ENCODE measurements around the gene KIAA1191.

KIAA1191 gene

GRCh38 chr5:176383248-176383905, 21.8 kb upstream of the KIAA1191 start:
- Mint-ChIP-seq H3K4me3 (no peak overlapping the region), H3K27ac (no peak overlapping the region), H3K27me3 (no peaks in the 10 kb centered on the region), H3K36me3 (ENCODE audit: low read depth) (peaks cover 73% of the 10 kb centered on the region), H3K4me1 (peaks cover 30% of the 10 kb centered on the region), H3K9me3 (no peaks in the 10 kb centered on the region)
- DNase-seq (no peak), ATAC-seq (no peak)

GRCh38 chr5:176382721-176383120, 21.2 kb upstream of the KIAA1191 start:
- Mint-ChIP-seq H3K36me3 (ENCODE audit: low read depth) (peaks cover 67% of the 10 kb centered on the region), H3K4me1 (peaks cover 27% of the 10 kb centered on the region), H3K27ac (no peak overlapping the region), H3K4me3 (no peak overlapping the region), H3K9me3 (no peaks in the 10 kb centered on the region), H3K27me3 (no peaks in the 10 kb centered on the region)
- no peak for DNase-seq
- no peak for ATAC-seq

GRCh38 chr5:176381979-176382378, 20.4 kb upstream of the KIAA1191 start:
- ATAC-seq, result peak; percentile 17
- DNase-seq, result no peak
- Mint-ChIP-seq H3K4me1 (peaks cover 21% of the 10 kb centered on the region), H3K27ac (no peak overlapping the region), H3K27me3 (no peaks in the 10 kb centered on the region), H3K4me3 (no peak overlapping the region), H3K36me3 (ENCODE audit: low read depth) (peaks cover 61% of the 10 kb centered on the region), H3K9me3 (no peaks in the 10 kb centered on the region)

GRCh38 chr5:176381423-176381822, 19.9 kb upstream of the KIAA1191 start:
- Mint-ChIP-seq H3K36me3 (ENCODE audit: low read depth) (peaks cover 58% of the 10 kb centered on the region), H3K27ac (no peak overlapping the region), H3K9me3 (no peaks in the 10 kb centered on the region), H3K4me3 (no peak overlapping the region), H3K27me3 (no peaks in the 10 kb centered on the region), H3K4me1 (peaks cover 15% of the 10 kb centered on the region)
- no peak for DNase-seq
- no peak for ATAC-seq

- ATAC-seq (no peak), DNase-seq (no peak)
- Mint-ChIP-seq H3K27me3 (no peaks in the 10 kb centered on the region), H3K4me1 (no peaks in the 10 kb centered on the region), H3K36me3 (ENCODE audit: low read depth) (peaks cover 45% of the 10 kb centered on the region), H3K9me3 (no peaks in the 10 kb centered on the region), H3K27ac (no peak overlapping the region), H3K4me3 (no peak overlapping the region)
Measured at GRCh38 chr5:176379881-176380280, 18.3 kb upstream of the KIAA1191 start.

GRCh38 chr5:176373100-176373818, 11.7 kb upstream of the KIAA1191 start:
- Mint-ChIP-seq H3K27ac (no peak overlapping the region), H3K36me3 (ENCODE audit: low read depth) (peaks cover 11% of the 10 kb centered on the region), H3K27me3 (no peaks in the 10 kb centered on the region), H3K4me1 (no peaks in the 10 kb centered on the region), H3K9me3 (no peaks in the 10 kb centered on the region), H3K4me3 (no peak overlapping the region)
- no peak for DNase-seq
- no peak for ATAC-seq

GRCh38 chr5:176371621-176372539, 10.3 kb upstream of the KIAA1191 start:
- DNase-seq, result no peak
- peaks cover 20% of the 10 kb centered on the region for H3K36me3 Mint-ChIP-seq (ENCODE audit: low read depth)
- no peaks in the 10 kb centered on the region for H3K9me3 Mint-ChIP-seq
- H3K4me1 Mint-ChIP-seq, result peaks cover 9% of the 10 kb centered on the region
- ATAC-seq, result no peak
- H3K27me3 Mint-ChIP-seq, result no peaks in the 10 kb centered on the region
- H3K4me3 Mint-ChIP-seq, result no peak overlapping the region
- no peak overlapping the region for H3K27ac Mint-ChIP-seq

GRCh38 chr5:176369934-176370711, 8.6 kb upstream of the KIAA1191 start:
- DNase-seq (no peak), ATAC-seq (no peak)
- no peak overlapping the region for H3K27ac Mint-ChIP-seq
- no peaks in the 10 kb centered on the region for H3K27me3 Mint-ChIP-seq
- H3K9me3 Mint-ChIP-seq, result no peaks in the 10 kb centered on the region
- peaks cover 22% of the 10 kb centered on the region for H3K36me3 Mint-ChIP-seq (ENCODE audit: low read depth)
- H3K4me3 Mint-ChIP-seq, result no peak overlapping the region
- peaks cover 13% of the 10 kb centered on the region for H3K4me1 Mint-ChIP-seq

GRCh38 chr5:176368726-176369125, 7.2 kb upstream of the KIAA1191 start:
- H3K4me1 Mint-ChIP-seq, result peaks cover 19% of the 10 kb centered on the region
- DNase-seq, result no peak
- H3K4me3 Mint-ChIP-seq, result no peak overlapping the region
- H3K27ac Mint-ChIP-seq, result no peak overlapping the region
- H3K36me3 Mint-ChIP-seq (ENCODE audit: low read depth), result peaks cover 22% of the 10 kb centered on the region
- H3K9me3 Mint-ChIP-seq, result no peaks in the 10 kb centered on the region
- no peak for ATAC-seq
- H3K27me3 Mint-ChIP-seq, result no peaks in the 10 kb centered on the region

GRCh38 chr5:176366232-176366894, 4.8 kb upstream of the KIAA1191 start:
- peak overlapping the region; percentile 68 for H3K27ac Mint-ChIP-seq
- H3K9me3 Mint-ChIP-seq, result no peaks in the 10 kb centered on the region
- H3K4me3 Mint-ChIP-seq, result peak overlapping the region; percentile 70
- ATAC-seq (no peak), DNase-seq (no peak)
- peaks cover 31% of the 10 kb centered on the region for H3K4me1 Mint-ChIP-seq
- H3K36me3 Mint-ChIP-seq (ENCODE audit: low read depth), result peaks cover 22% of the 10 kb centered on the region
- H3K27me3 Mint-ChIP-seq, result no peaks in the 10 kb centered on the region

- Mint-ChIP-seq H3K9me3 (no peaks in the 10 kb centered on the region), H3K36me3 (ENCODE audit: low read depth) (peaks cover 18% of the 10 kb centered on the region), H3K27me3 (no peaks in the 10 kb centered on the region), H3K4me3 (peak within 1 kb of the TSS; percentile 76), H3K4me1 (peaks cover 31% of the 10 kb centered on the region), H3K27ac (peak within 1 kb of the TSS; percentile 77)
- ATAC-seq (peak; percentile 44), DNase-seq (peak; percentile 72)
Measured at GRCh38 chr5:176365351-176366231, 4.0 kb upstream of the KIAA1191 start, which contains the start of gene ARL10. Gene ARL10, plus strand, starts transcription at chr5:176365487. Its CDS starts 77 bp downstream, at chr5:176365564.

GRCh38 chr5:176364765-176365350, 3.3 kb upstream of the KIAA1191 start:
- H3K4me1 Mint-ChIP-seq, result peaks cover 31% of the 10 kb centered on the region
- DNase-seq, result no peak
- no peaks in the 10 kb centered on the region for H3K27me3 Mint-ChIP-seq
- peak overlapping the region; percentile 77 for H3K27ac Mint-ChIP-seq
- H3K9me3 Mint-ChIP-seq, result no peaks in the 10 kb centered on the region
- ATAC-seq, result no peak
- peaks cover 17% of the 10 kb centered on the region for H3K36me3 Mint-ChIP-seq (ENCODE audit: low read depth)
- H3K4me3 Mint-ChIP-seq, result peak overlapping the region; percentile 76

GRCh38 chr5:176362233-176362490, 598 bp upstream of the KIAA1191 start:
- ATAC-seq, result no peak
- H3K9me3 Mint-ChIP-seq, result no peaks in the 10 kb centered on the region
- peaks cover 20% of the 10 kb centered on the region for H3K36me3 Mint-ChIP-seq (ENCODE audit: low read depth)
- peak overlapping the region; percentile 96 for H3K4me3 Mint-ChIP-seq
- no peak for DNase-seq
- no peaks in the 10 kb centered on the region for H3K27me3 Mint-ChIP-seq
- peak overlapping the region; percentile 94 for H3K27ac Mint-ChIP-seq
- peaks cover 38% of the 10 kb centered on the region for H3K4me1 Mint-ChIP-seq

All from activated naive CD8-positive, alpha-beta T cell treated with anti-CD3 and anti-CD28 coated beads, Interleukin-2, amount 50 U/mL, for 24 hours (primary cell).